Neuronal stem cell (in vitro differentiated cells): Measurements from ENCODE around the gene RSPH1.

Experiments used
- DNase-seq: peaks from one replicate; pipeline ENCODE4 v3.0.0-alpha.2; 2013; ENCODE audit warnings: low spot score
- H2AFZ ChIP-seq: one replicate; pipeline ENCODE4 v1.6.1; 2013; ENCODE audit warnings: mild to moderate bottlenecking, low read length, inconsistent platforms
- H2AK5ac ChIP-seq: 2 replicates; pipeline ENCODE4 v1.6.1; 2013; ENCODE audit warnings: low read depth, mild to moderate bottlenecking, inconsistent platforms, low read length, moderate library complexity, mixed read lengths
- H2BK120ac ChIP-seq: 2 replicates; pipeline ENCODE4 v1.6.1; 2013; ENCODE audit warnings: low read depth, mild to moderate bottlenecking, inconsistent platforms, low read length, moderate library complexity, mixed read lengths
- H2BK12ac ChIP-seq: one replicate; pipeline ENCODE4 v1.6.1; 2013; ENCODE audit warnings: low read length, inconsistent platforms
- H2BK15ac ChIP-seq: 2 replicates; pipeline ENCODE4 v1.6.1; 2013; ENCODE audit warnings: mild to moderate bottlenecking, low read length, inconsistent platforms, mixed read lengths
- H2BK5ac ChIP-seq: one replicate; pipeline ENCODE4 v1.6.1; 2013; ENCODE audit warnings: inconsistent platforms, mild to moderate bottlenecking, low read length, moderate library complexity
- H3K14ac ChIP-seq: one replicate; pipeline ENCODE4 v1.6.1; 2013; ENCODE audit warnings: low read length, inconsistent platforms
- H3K18ac ChIP-seq: 2 replicates; pipeline ENCODE4 v1.6.1; 2013; ENCODE audit warnings: low read length, inconsistent platforms
- H3K23ac ChIP-seq: 2 replicates; pipeline ENCODE4 v1.6.1; 2013; ENCODE audit warnings: low read depth, mild to moderate bottlenecking, mixed read lengths, low read length, inconsistent platforms; ENCODE audit not compliant: poor library complexity
- H3K27ac ChIP-seq: replicated peaks from 3 replicates; pipeline ENCODE4 v1.5.1; 2013; ENCODE audit warnings: low read length, inconsistent platforms
- H3K27me3 ChIP-seq, 3 experiments: 2 replicates each; pipeline ENCODE4 v1.6.1; 2013; ENCODE audit warnings: low read length in 3 of 3, mild to moderate bottlenecking in 2 of 3, inconsistent platforms in 1 of 3, low read depth in 1 of 3, mixed read lengths in 1 of 3, moderate library complexity in 1 of 3; ENCODE audit not compliant: control insufficient read depth in 3 of 3, insufficient read depth in 3 of 3
- H3K36me3 ChIP-seq, 2 donors: replicated peaks in 1 of 2; 2 replicates each; pipeline ENCODE4 v1.6.1; 2013; ENCODE audit warnings: low read length in 2 of 2; ENCODE audit not compliant: control insufficient read depth in 2 of 2, insufficient read depth in 2 of 2
- H3K4ac ChIP-seq: 2 replicates; pipeline ENCODE4 v1.6.1; 2013; ENCODE audit warnings: inconsistent platforms, mild to moderate bottlenecking, low read length, moderate library complexity
- H3K4me1 ChIP-seq, 2 donors: 1 replicate in 1 of 2; 2 replicates in 1 of 2; pipeline ENCODE4 v1.6.1; 2013; ENCODE audit warnings: low read length in 2 of 2, low read depth in 1 of 2; ENCODE audit not compliant: control insufficient read depth in 2 of 2, insufficient read depth in 1 of 2
- H3K4me2 ChIP-seq: one replicate; pipeline ENCODE4 v1.6.1; 2013; ENCODE audit warnings: mild to moderate bottlenecking, low read length, inconsistent platforms; ENCODE audit not compliant: insufficient read depth, poor library complexity, severe bottlenecking
- H3K4me3 ChIP-seq, 2 donors: 2 replicates each; pipeline ENCODE4 v1.5.1; 2013; ENCODE audit warnings: low read length in 2 of 2, mild to moderate bottlenecking in 2 of 2, inconsistent platforms in 1 of 2, moderate library complexity in 1 of 2
- H3K79me1 ChIP-seq: one replicate; pipeline ENCODE4 v1.6.1; 2013; ENCODE audit warnings: low read depth, mild to moderate bottlenecking, inconsistent platforms, low read length, moderate library complexity
- H3K9ac ChIP-seq: one replicate; pipeline ENCODE4 v1.6.1; 2013; ENCODE audit warnings: mild to moderate bottlenecking, low read depth, low read length, inconsistent platforms; ENCODE audit not compliant: poor library complexity
- H3K9me3 ChIP-seq, 2 donors: replicated peaks in 1 of 2; 2 replicates each; pipeline versions ENCODE3 to v1.6.1; 2013; ENCODE audit warnings: low read length in 2 of 2, mild to moderate bottlenecking in 2 of 2, inconsistent platforms in 1 of 2, low read depth in 1 of 2, mixed read lengths in 1 of 2, moderate library complexity in 1 of 2; ENCODE audit not compliant: control insufficient read depth in 2 of 2, insufficient read depth in 1 of 2
- H4K8ac ChIP-seq: one replicate; pipeline ENCODE4 v1.6.1; 2013; ENCODE audit warnings: low read depth, mild to moderate bottlenecking, inconsistent platforms, low read length, moderate library complexity
- H4K91ac ChIP-seq: one replicate; pipeline ENCODE4 v1.6.1; 2013; ENCODE audit warnings: low read length, low read depth, mild to moderate bottlenecking, inconsistent platforms; ENCODE audit not compliant: poor library complexity
- WGBS, 2 donors: extraction: QIAGEN DNeasy Blood & Tissue Kit; methylation state at CpG; one replicate each; pipeline ENCODE4 v1.1.7; 2013; ENCODE audit warnings: missing lambda C conversion rate in 2 of 2, mixed read lengths in 1 of 2; ENCODE audit not compliant: insufficient read length in 2 of 2, insufficient replicate concordance in 1 of 2; ENCODE audit errors: extremely low coverage in 2 of 2; 5-methylcytosine and 5-hydroxymethylcytosine counted together

RSPH1 gene

DNA sequence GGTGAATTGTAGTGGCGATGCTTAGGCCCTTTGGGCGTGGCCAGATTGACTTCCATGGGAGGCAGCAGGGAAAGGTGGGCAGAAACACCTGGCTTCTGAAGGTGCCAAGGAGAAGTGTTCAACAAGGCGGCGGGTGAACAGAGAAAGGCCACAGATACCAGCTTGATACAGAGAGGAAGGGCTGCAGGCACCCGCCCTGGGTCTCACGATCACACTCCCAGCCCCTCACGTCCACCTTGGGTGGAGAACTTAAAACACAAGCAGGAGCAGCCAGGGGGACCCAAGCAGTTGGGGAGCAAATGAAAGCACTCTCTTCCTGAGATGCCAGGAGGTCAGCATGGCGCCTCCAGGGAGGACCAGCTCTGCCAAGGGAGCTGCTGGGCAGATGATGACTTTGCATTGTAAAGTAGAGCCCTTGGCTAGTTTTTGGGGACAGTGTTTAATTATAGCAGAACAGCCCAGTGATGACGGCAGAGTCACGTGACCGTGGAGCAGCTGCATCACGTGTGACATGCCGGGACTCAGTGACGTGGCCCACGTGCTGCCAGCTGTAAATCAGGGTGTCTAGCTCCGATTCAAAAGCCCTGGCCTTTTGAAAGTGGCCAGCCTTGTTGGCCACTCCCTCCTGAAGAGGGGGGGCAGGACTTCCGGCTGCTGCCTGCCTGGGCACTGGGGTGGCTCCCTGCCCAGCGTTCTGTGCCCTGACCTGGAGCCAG is 36.6 kb upstream of the RSPH1 start:
- Histone ChIP-seq H2AK5ac (no peak overlapping the region), H2BK120ac (no peak overlapping the region), H2BK15ac (no peak overlapping the region), H3K9ac (no peak overlapping the region), H3K27ac (no peak overlapping the region), H2AFZ (no peak overlapping the region), H3K79me1 (no peaks in the 10 kb centered on the region), H3K4me2 (no peak overlapping the region), H4K8ac (no peak overlapping the region), H3K14ac (no peak overlapping the region), H3K4me3 (no peak overlapping the region), H3K23ac (no peak overlapping the region), H3K18ac (peak overlapping the region; percentile 0), H3K4me1 (peaks cover 0 to 6% of the 10 kb centered on the region in 2 donors), H3K27me3 (peaks cover 0 to 11% (median 0%) of the 10 kb centered on the region in 3 experiments), H2BK5ac (no peak overlapping the region), H3K9me3 (no peaks in the 10 kb centered on the region), H4K91ac (no peak overlapping the region), H3K4ac (no peak overlapping the region), H2BK12ac (no peak overlapping the region), H3K36me3 (no peaks in the 10 kb centered on the region)
- no peak for DNase-seq
- WGBS, 2 donors = no CpG with 5 or more reads among the region's 18 CpGs

DNA sequence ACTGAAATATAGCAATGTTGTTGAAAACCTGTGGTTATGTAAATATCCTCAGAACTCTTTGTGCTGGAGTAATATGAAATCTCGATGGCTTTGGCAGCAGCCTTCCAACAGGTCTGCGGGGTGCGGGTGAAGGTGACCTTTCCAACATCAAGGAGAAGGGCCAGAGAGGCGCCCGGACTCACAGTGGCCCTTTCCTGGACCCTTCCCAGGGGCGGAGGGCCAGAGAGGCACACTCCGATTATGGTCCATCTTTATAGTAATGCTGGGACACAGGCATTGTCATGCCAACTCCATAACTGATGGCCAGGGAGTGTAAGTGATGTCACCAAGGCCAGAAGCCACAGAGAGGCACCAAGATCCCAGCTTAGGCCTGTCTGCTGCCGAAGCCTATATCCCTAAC is 35.7 kb upstream of the RSPH1 start:
- H2BK120ac ChIP-seq = no peak overlapping the region
- H3K4me1 ChIP-seq = peaks cover 0 to 6% of the 10 kb centered on the region in 2 donors
- no peak for DNase-seq
- H3K14ac ChIP-seq = no peak overlapping the region
- H3K9me3 ChIP-seq = no peaks in the 10 kb centered on the region
- H3K4me3 ChIP-seq = no peak overlapping the region
- H3K9ac ChIP-seq = no peak overlapping the region
- no peak overlapping the region for H3K4ac ChIP-seq
- H2AK5ac ChIP-seq = peak overlapping the region; percentile 48
- no peak overlapping the region for H2BK15ac ChIP-seq
- no CpG with 5 or more reads among the region's 8 CpGs for WGBS, 2 donors
- H4K91ac ChIP-seq = no peak overlapping the region
- H2BK12ac ChIP-seq = peak overlapping the region; percentile 63
- no peak overlapping the region for H3K23ac ChIP-seq
- H3K4me2 ChIP-seq = no peak overlapping the region
- no peaks in the 10 kb centered on the region for H3K79me1 ChIP-seq
- no peak overlapping the region for H2AFZ ChIP-seq
- no peak overlapping the region for H3K27ac ChIP-seq
- H3K18ac ChIP-seq = no peak overlapping the region
- H2BK5ac ChIP-seq = no peak overlapping the region
- H3K36me3 ChIP-seq = no peaks in the 10 kb centered on the region
- H4K8ac ChIP-seq = no peak overlapping the region
- H3K27me3 ChIP-seq = peaks cover 0 to 18% (median 0%) of the 10 kb centered on the region in 3 experiments

DNA sequence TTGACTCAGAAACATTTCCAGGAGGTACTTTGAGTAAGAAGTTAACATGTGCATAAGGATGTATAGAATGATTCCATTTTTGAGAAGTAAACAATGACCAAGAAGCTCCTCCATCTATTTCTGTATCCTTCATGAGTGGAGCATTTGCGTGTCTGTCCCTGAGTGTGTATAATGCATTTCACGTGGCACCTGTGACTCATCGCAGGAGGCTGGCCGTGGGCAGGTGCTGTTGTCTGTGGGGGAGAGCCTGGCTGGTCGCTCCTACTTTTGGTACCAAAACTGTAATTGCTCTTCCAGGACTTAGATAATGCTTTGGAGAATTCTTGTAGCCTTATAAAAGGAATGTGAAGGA is 34.1 kb upstream of the RSPH1 start:
- Histone ChIP-seq H2AFZ (no peak overlapping the region), H2BK5ac (no peak overlapping the region), H3K9me3 (no peaks in the 10 kb centered on the region), H3K27me3 (peaks cover 0 to 26% (median 0%) of the 10 kb centered on the region in 3 experiments), H2BK120ac (no peak overlapping the region), H3K79me1 (no peaks in the 10 kb centered on the region), H3K4ac (no peak overlapping the region), H2BK12ac (no peak overlapping the region), H4K8ac (no peak overlapping the region), H3K4me1 (peaks cover 1 to 13% of the 10 kb centered on the region in 2 donors), H3K4me3 (no peak overlapping the region), H2BK15ac (no peak overlapping the region), H4K91ac (no peak overlapping the region), H3K27ac (no peak overlapping the region), H3K36me3 (no peaks in the 10 kb centered on the region), H3K14ac (no peak overlapping the region), H3K4me2 (no peak overlapping the region), H3K18ac (no peak overlapping the region), H3K9ac (no peak overlapping the region), H2AK5ac (no peak overlapping the region), H3K23ac (no peak overlapping the region)
- no peak for DNase-seq
- WGBS, 2 donors = no CpG with 5 or more reads among the region's 5 CpGs

DNA sequence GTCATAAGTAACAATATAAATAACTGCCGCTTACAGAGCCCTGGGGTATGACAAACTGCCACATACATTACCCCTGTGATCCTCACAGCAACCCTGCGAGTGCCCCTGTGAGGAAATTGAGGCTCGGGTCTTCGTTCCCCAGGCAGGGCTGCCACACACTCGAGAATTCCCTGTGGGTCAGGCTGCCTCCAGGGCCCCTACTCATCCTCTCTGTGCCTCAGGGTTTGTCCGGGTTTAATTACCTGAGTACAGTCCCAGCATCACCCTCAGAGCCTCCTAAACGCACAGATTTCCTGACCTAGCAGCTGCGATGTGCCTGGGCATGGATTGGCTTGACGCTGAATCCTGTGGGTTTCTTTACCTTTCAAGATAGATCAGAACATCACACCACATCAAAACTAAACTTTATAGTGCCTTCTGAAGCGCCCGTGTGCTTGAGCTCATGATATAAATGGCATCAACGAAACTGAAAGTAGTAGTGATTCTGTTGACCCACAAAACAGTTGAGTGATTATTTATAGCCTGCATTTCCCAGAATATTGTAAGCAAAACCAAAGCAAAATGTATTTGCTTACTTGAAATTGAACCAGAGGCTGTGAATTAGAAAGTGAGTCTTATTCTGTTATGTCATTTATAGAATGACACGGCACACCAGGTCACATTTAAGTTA is 31.6 kb upstream of the RSPH1 start:
- Histone ChIP-seq H3K18ac (peak overlapping the region; percentile 45), H3K4me2 (no peak overlapping the region), H3K4me1 (peaks cover 14 to 22% of the 10 kb centered on the region in 2 donors), H2AK5ac (peak overlapping the region; percentile 73), H2BK12ac (peak overlapping the region; percentile 53), H3K27me3 (peaks cover 0 to 45% (median 0%) of the 10 kb centered on the region in 3 experiments), H3K27ac (no peak overlapping the region), H3K9ac (no peak overlapping the region), H3K36me3 (no peaks in the 10 kb centered on the region), H3K79me1 (no peaks in the 10 kb centered on the region), H2BK15ac (no peak overlapping the region), H4K91ac (no peak overlapping the region), H3K4me3 (no peak overlapping the region), H3K9me3 (no peaks in the 10 kb centered on the region), H3K23ac (peak overlapping the region; percentile 49), H4K8ac (no peak overlapping the region), H2AFZ (no peak overlapping the region), H2BK120ac (no peak overlapping the region), H3K14ac (no peak overlapping the region), H2BK5ac (peak overlapping the region; percentile 77), H3K4ac (no peak overlapping the region)
- DNase-seq = no peak
- no CpG with 5 or more reads among the region's 13 CpGs for WGBS, 2 donors
